ENCODE data around the gene BATF2.
"Not testable (repeated sequence)": the region's sequence is repeated elsewhere in the genome, so short reads cannot be mapped to it uniquely, and the experiment has no call there.

The BATF2 gene

DNA sequence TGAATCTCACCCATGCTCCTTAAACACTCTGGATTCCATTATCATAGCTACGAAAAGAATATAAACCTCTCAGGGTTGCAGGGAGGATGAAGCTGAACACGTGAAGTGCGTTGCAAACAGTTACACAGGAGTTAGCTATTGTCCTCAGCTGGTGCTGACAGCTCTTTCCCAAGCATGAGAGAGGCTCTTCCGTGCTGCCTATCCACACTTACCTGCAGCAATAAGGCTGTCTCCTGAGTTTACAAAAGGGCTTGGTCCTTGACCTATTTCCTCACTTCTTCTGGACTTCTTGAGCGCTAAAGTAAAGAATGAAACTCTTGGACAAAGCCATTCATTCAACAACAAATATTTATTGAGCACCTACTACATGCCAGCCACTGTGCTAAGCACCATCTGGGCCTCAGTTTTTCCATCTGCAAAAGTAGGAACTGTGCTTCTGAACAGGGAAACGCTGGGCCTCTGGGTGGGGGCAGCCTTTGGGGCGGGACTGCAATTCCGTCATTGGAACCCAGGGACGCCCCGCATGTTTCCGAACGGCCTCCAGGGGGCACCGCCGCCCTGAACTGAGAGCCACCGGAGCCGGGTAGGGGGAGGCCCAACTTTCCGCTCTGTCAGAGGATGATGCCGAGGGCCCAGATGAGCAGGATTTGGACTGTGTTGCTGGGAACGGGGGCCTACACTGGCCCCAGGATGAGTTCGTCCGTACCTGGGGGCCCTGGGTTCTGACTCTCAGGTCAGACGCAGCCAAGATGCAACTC is 16.5 kb upstream of the BATF2 start:
- H3K27ac ChIP-seq, result peak overlapping the region; percentile 85
- TF ChIP-seq, protein P1, sequence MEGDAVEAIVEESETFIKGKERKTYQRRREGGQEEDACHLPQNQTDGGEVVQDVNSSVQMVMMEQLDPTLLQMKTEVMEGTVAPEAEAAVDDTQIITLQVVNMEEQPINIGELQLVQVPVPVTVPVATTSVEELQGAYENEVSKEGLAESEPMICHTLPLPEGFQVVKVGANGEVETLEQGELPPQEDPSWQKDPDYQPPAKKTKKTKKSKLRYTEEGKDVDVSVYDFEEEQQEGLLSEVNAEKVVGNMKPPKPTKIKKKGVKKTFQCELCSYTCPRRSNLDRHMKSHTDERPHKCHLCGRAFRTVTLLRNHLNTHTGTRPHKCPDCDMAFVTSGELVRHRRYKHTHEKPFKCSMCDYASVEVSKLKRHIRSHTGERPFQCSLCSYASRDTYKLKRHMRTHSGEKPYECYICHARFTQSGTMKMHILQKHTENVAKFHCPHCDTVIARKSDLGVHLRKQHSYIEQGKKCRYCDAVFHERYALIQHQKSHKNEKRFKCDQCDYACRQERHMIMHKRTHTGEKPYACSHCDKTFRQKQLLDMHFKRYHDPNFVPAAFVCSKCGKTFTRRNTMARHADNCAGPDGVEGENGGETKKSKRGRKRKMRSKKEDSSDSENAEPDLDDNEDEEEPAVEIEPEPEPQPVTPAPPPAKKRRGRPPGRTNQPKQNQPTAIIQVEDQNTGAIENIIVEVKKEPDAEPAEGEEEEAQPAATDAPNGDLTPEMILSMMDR (conservative IDR thresholded peaks at IDR 0.05), result no peak
- TF ChIP-seq ZFX (IDR thresholded peaks at IDR 0.05), result no peak

DNA sequence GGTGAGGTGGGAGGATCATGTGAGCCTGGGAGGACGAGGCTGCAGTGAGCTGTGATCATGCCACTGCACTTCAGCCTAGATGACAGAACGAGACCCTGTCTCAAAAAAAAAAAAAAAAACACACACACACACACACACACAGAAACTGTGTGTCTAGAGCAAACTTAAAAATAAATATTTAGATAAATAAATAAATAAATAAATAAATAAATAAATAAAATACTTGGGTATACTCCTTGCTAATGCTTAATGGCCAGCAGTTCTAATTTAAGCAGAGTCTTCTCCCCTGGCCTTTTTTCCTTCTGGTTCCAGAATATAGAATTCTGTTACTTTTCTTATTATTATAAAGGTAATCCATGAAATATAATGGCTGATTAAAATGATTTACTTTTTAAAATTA is 12.1 kb upstream of the BATF2 start:
- TF ChIP-seq, protein P1 (conservative IDR thresholded peaks at IDR 0.05), result no peak
- TF ChIP-seq ZFX (IDR thresholded peaks at IDR 0.05), result no peak
- H3K27ac ChIP-seq, result no peak overlapping the region

DNA sequence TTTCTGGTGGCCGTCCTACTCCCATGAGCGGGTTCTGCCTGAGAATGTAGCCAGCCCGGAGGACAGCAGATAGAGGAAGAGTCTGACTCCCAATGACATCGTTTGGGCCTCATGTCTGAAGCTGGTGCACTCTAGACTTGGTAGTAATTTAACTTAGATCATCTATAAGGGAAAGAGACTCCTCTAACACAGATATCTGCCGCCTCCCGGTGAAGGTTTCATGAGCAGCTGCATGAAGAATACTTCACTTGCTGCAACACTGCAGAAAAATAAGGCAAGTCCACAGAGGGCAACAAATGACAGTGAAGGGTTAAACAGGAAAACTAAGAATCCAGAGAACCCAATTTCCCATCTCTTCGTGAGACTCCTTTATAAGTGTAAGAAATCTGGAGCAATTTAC is 11.2 kb upstream of the BATF2 start:
- no peak overlapping the region for H3K27ac ChIP-seq
- TF ChIP-seq, protein P1 (conservative IDR thresholded peaks at IDR 0.05), result no peak
- TF ChIP-seq ZFX (IDR thresholded peaks at IDR 0.05), result no peak

DNA sequence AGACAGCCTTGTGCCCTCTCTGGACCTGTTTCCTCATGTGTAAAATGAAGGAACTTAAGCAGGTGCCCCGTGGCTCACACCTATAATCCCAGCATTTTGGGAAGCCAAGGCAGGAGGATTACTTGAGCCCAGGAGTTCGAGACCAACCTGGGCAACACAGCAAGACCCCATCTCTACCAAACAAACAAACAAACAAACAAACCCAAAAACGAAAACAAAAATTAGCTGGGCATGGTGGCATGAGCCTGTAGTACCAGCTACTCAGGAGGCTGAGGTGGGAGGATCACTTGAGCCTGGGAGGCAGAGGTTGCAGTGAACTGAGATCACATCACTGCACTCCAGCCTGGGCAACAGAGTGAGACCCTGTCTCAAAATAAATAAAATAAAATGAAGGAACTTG is 7.2 kb upstream of the BATF2 start:
- H3K27ac ChIP-seq, result not testable (repeated sequence)

DNA sequence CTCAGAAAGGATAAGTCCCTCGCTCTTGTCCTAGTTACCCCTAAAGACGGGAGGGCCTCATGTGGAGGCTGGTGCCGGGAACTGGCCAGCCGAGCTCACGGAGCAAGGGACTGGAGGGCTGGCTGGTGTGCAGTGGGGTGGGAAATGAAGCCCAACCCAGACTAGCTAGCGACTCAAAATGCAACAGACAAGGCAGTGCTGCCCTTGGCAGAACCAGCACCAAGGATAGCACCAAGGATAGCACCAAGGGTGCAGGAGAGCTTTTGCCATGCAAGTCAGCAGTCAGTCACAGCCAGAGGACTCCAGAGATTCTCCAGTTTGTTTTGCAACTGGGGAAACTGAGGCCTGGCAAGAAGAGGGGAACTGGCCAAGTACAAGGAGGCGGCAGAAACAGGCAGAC is 6.5 kb upstream of the BATF2 start:
- H3K27ac ChIP-seq, result no peak overlapping the region

DNA sequence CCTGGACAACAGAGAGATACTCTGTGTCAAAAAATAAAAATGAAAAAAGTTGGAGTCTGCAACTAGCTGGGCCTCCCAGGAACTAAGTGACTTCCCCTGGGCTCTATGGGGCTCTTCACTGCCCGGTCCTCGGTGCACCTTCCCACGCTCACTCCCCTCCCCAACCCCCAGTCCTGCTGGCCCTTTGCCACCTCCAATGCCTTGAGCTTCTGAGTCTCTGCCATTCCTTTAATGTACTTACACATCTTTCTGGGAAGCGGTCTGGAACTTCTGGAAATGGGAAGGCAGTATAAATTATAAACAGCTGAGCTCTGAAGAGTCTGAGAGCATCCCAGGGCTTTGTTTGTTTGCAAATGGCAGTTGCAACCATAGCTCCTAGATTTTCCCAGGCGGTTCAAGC is 5.9 kb upstream of the BATF2 start:
- TF ChIP-seq, protein P1 (conservative IDR thresholded peaks at IDR 0.05), result no peak
- no peak for TF ChIP-seq ZFX (IDR thresholded peaks at IDR 0.05)
- H3K27ac ChIP-seq, result no peak overlapping the region

More for the DNA sequence above, 6.5 kb upstream of the BATF2 start:
- TF ChIP-seq, protein P1 (conservative IDR thresholded peaks at IDR 0.05), result no peak
- TF ChIP-seq ZFX (IDR thresholded peaks at IDR 0.05), result no peak

DNA sequence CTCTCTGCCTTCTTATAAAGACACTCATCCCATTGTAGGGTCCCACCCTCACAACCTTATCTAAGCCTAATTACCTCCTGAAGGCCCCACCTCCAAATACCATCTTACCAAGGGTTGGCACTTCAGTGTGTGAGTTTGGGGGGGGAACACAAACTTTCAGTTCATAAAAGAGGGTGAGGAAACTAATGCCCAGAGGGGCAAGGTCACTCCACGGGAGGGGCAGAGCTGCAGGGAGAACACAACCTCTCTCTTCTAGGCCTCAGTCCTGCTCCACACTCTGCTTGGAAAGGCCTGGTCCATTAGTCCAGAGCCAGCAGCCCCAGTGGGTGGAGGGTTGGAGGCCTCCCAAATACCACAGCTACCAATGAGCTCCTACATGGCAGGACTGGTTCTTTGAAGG is 2.7 kb upstream of the BATF2 start:
- H3K27ac ChIP-seq, result no peak overlapping the region
- TF ChIP-seq ZFX (IDR thresholded peaks at IDR 0.05), result no peak
- TF ChIP-seq, protein P1 (conservative IDR thresholded peaks at IDR 0.05), result no peak
